ENCODE results near the gene GCK.

The GCK gene

GRCh38 chr7:44222074-44222473 lies 32.8 kb upstream of the GCK start:
- no peak for DNase-seq

- no peak for DNase-seq
Observed at GRCh38 chr7:44221231-44221791, 32.1 kb upstream of the GCK start.

GRCh38 chr7:44220358-44221112 lies 31.3 kb upstream of the GCK start:
- DNase-seq: no peak

GRCh38 chr7:44220046-44220357 lies 30.8 kb upstream of the GCK start:
- DNase-seq: no peak

GRCh38 chr7:44219371-44220045 lies 30.3 kb upstream of the GCK start:
- no peak for DNase-seq

- DNase-seq: no peak
Observed at GRCh38 chr7:44218418-44219201, 29.4 kb upstream of the GCK start.

GRCh38 chr7:44217852-44218402 lies 28.7 kb upstream of the GCK start:
- DNase-seq: no peak

- no peak for DNase-seq
Observed at GRCh38 chr7:44217223-44217714, 28.0 kb upstream of the GCK start.

GRCh38 chr7:44216521-44217222 lies 27.4 kb upstream of the GCK start:
- no peak for DNase-seq

- no peak for DNase-seq
Observed at GRCh38 chr7:44216019-44216418, 26.8 kb upstream of the GCK start.

GRCh38 chr7:44215531-44215930 lies 26.3 kb upstream of the GCK start:
- no peak for DNase-seq

GRCh38 chr7:44213877-44214388 lies 24.7 kb upstream of the GCK start:
- DNase-seq: no peak

- no peak for DNase-seq
Observed at GRCh38 chr7:44213206-44213876, 24.1 kb upstream of the GCK start.

GRCh38 chr7:44212581-44213184 lies 23.4 kb upstream of the GCK start:
- no peak for DNase-seq

- DNase-seq: no peak
Observed at GRCh38 chr7:44212018-44212417, 22.8 kb upstream of the GCK start.

GRCh38 chr7:44211126-44211675 lies 22.0 kb upstream of the GCK start:
- DNase-seq: no peak

GRCh38 chr7:44210107-44210506 lies 20.9 kb upstream of the GCK start:
- no peak for DNase-seq

- no peak for DNase-seq
Observed at GRCh38 chr7:44208085-44208484, 18.8 kb upstream of the GCK start.

- DNase-seq: no peak
Observed at GRCh38 chr7:44206008-44206407, 16.8 kb upstream of the GCK start.

GRCh38 chr7:44201813-44202212 lies 12.6 kb upstream of the GCK start:
- DNase-seq: no peak

Data from retina (tissue), 1 donor.